HG02938 (cell line): ENCODE measurements around the gene USHBP1.

Source experiments
- ATAC-seq: cut with Tn5 transposase; IDR thresholded peaks from one replicate; pipeline ENCODE4 v1.9.1; 2021; ENCODE audit warnings: mild to moderate bottlenecking, moderate library complexity; ENCODE audit not compliant: unreplicated experiment

The USHBP1 gene

GRCh38 chr19:17264641-17264979, at the start of gene USHBP1:
TSS of gene USHBP1 (minus strand) at chr19:17264745. CDS start at chr19:17264299, 446 bp downstream.
- ATAC-seq, result no peak

GRCh38 chr19:17314007-17314593, 49.6 kb upstream of the USHBP1 start:
- ATAC-seq, result no peak

- no peak for ATAC-seq
Measured at GRCh38 chr19:17312189-17313113, 47.9 kb upstream of the USHBP1 start.

GRCh38 chr19:17311455-17312188, 47.1 kb upstream of the USHBP1 start:
- ATAC-seq, result no peak

GRCh38 chr19:17309965-17310461, 45.5 kb upstream of the USHBP1 start:
- ATAC-seq, result no peak

- ATAC-seq, result peak; percentile 46
Measured at GRCh38 chr19:17309198-17309964, 44.8 kb upstream of the USHBP1 start, which contains the start of gene DDA1. TSS of gene DDA1 (plus strand) at chr19:17309563. CDS start at chr19:17309655, 92 bp downstream.

- no peak for ATAC-seq
Measured at GRCh38 chr19:17307876-17308377, 43.4 kb upstream of the USHBP1 start.

- no peak for ATAC-seq
Measured at GRCh38 chr19:17306285-17306714, 41.8 kb upstream of the USHBP1 start.

GRCh38 chr19:17305517-17306284, 41.2 kb upstream of the USHBP1 start, which contains the start of gene MRPL34:
TSS of gene MRPL34 (plus strand) at chr19:17305872. CDS start at chr19:17305893, 21 bp downstream.
- ATAC-seq, result peak; percentile 57

- ATAC-seq, result no peak
Measured at GRCh38 chr19:17305216-17305516, 40.6 kb upstream of the USHBP1 start.

GRCh38 chr19:17304386-17305215, 40.1 kb upstream of the USHBP1 start:
- no peak for ATAC-seq

GRCh38 chr19:17303940-17304267, 39.4 kb upstream of the USHBP1 start:
- no peak for ATAC-seq

GRCh38 chr19:17303167-17303939, 38.8 kb upstream of the USHBP1 start, which contains the start of gene ABHD8:
TSS of gene ABHD8 (minus strand) at chr19:17303425. CDS start at chr19:17301616, 1,809 bp downstream.
- ATAC-seq, result peak; percentile 53

- no peak for ATAC-seq
Measured at GRCh38 chr19:17302391-17303166, 38.0 kb upstream of the USHBP1 start.

- no peak for ATAC-seq
Measured at GRCh38 chr19:17300992-17301619, 36.6 kb upstream of the USHBP1 start.

GRCh38 chr19:17296976-17297375, 32.4 kb upstream of the USHBP1 start:
- no peak for ATAC-seq

- ATAC-seq, result no peak
Measured at GRCh38 chr19:17296273-17296672, 31.7 kb upstream of the USHBP1 start.
